Measurements from ENCODE around the gene CRYBG1. TPM values are rescaled to one million over a fixed set of nuclear protein-coding genes. Genes with fewer than 3 reads are reported as not detected.

The CRYBG1 gene
- total and polyA plus RNA-seq, 3 experiments from 2014 or later: 19.4 to 32.3 (median 32.3) TPM

GRCh38 chr6:106600329-106600728 lies 239.8 kb downstream of the CRYBG1 start:
- DNase-seq: no peak
- Mint-ChIP-seq H3K9me3 (peaks cover 0 to 4% (median 2%) of the 10 kb centered on the region in 5 donors), H3K4me3 (no peak overlapping the region), H3K4me1 (no peaks in the 10 kb centered on the region), H3K27ac (no peak overlapping the region), H3K27me3 (no peaks in the 10 kb centered on the region), H3K36me3 (peaks cover 23 to 42% (median 24%) of the 10 kb centered on the region in 3 donors)
- Histone ChIP-seq H3K27me3 (ENCODE audit: insufficient read depth, low read length, poor library complexity, severe bottlenecking) (no peaks in the 10 kb centered on the region), H3K4me3 (ENCODE audit: low read length) (no peak overlapping the region), H3K9me3 (ENCODE audit: low read length) (no peaks in the 10 kb centered on the region), H3K27ac (ENCODE audit: low read depth, low read length) (no peak overlapping the region), H3K36me3 (ENCODE audit: insufficient read depth, low read length) (no peaks in the 10 kb centered on the region), H3K4me1 (ENCODE audit: insufficient read depth, low read length) (no peaks in the 10 kb centered on the region)
- CTCF ChIA-PET: no interaction called here
- POLR2A ChIA-PET: no interaction called here

GRCh38 chr6:106608080-106608668 lies 247.7 kb downstream of the CRYBG1 start:
- ChIA-PET CTCF (interaction anchor here (1.1 to 1.7 kb wide), 2 partner anchors 10 to 13 kb away, joined by 4 read pairs; no protein-coding TSS in a partner anchor), POLR2A (no interaction called here)
- H3K4me1 ChIP-seq (ENCODE audit: insufficient read depth, low read length): no peaks in the 10 kb centered on the region
- Mint-ChIP-seq H3K36me3 (peaks cover 6 to 34% (median 18%) of the 10 kb centered on the region in 3 donors), H3K27ac (no peak overlapping the region), H3K9me3 (no peaks in the 10 kb centered on the region), H3K4me3 (no peak overlapping the region), H3K4me1 (peaks cover 2 to 9% (median 4%) of the 10 kb centered on the region in 3 donors), H3K27me3 (no peaks in the 10 kb centered on the region)
- no peaks in the 10 kb centered on the region for H3K27me3 ChIP-seq (ENCODE audit: insufficient read depth, low read length, poor library complexity, severe bottlenecking)
- no peak overlapping the region for H3K4me3 ChIP-seq (ENCODE audit: low read length)
- H3K36me3 ChIP-seq (ENCODE audit: insufficient read depth, low read length): no peaks in the 10 kb centered on the region
- no peak overlapping the region for H3K27ac ChIP-seq (ENCODE audit: low read depth, low read length)
- no peaks in the 10 kb centered on the region for H3K9me3 ChIP-seq (ENCODE audit: low read length)
- DNase-seq: peak in 2 of 5 donors; percentile 30 to 32

- no peaks in the 10 kb centered on the region for H3K36me3 ChIP-seq (ENCODE audit: insufficient read depth, low read length)
- Mint-ChIP-seq H3K4me3 (no peak overlapping the region), H3K27ac (no peak overlapping the region), H3K9me3 (no peaks in the 10 kb centered on the region), H3K27me3 (no peaks in the 10 kb centered on the region), H3K36me3 (peaks cover 0 to 32% (median 21%) of the 10 kb centered on the region in 3 donors), H3K4me1 (peaks cover 2 to 16% (median 4%) of the 10 kb centered on the region in 3 donors)
- POLR2A ChIA-PET: interaction anchor here (0.5 kb wide), 1 partner anchor 79 kb away, joined by 5 read pairs; no protein-coding TSS in a partner anchor
- no peaks in the 10 kb centered on the region for H3K4me1 ChIP-seq (ENCODE audit: insufficient read depth, low read length)
- no peak for DNase-seq
- H3K27me3 ChIP-seq (ENCODE audit: insufficient read depth, low read length, poor library complexity, severe bottlenecking): no peaks in the 10 kb centered on the region
- H3K27ac ChIP-seq (ENCODE audit: low read depth, low read length): no peak overlapping the region
- no peaks in the 10 kb centered on the region for H3K9me3 ChIP-seq (ENCODE audit: low read length)
- no peak overlapping the region for H3K4me3 ChIP-seq (ENCODE audit: low read length)
- CTCF ChIA-PET: interaction anchor here (1.1 to 1.7 kb wide), 2 partner anchors 12 to 370 kb away, joined by 3 to 4 read pairs; no protein-coding TSS in a partner anchor
These were observed 249.2 kb downstream of the CRYBG1 start for GRCh38 chr6:106609699-106610098.

- no peak overlapping the region for H3K4me3 Mint-ChIP-seq
- Histone ChIP-seq H3K9me3 (ENCODE audit: low read length) (no peaks in the 10 kb centered on the region), H3K4me3 (ENCODE audit: low read length) (no peak overlapping the region), H3K36me3 (ENCODE audit: insufficient read depth, low read length) (no peaks in the 10 kb centered on the region), H3K27ac (ENCODE audit: low read depth, low read length) (no peak overlapping the region), H3K4me1 (ENCODE audit: insufficient read depth, low read length) (no peaks in the 10 kb centered on the region), H3K27me3 (ENCODE audit: insufficient read depth, low read length, poor library complexity, severe bottlenecking) (no peaks in the 10 kb centered on the region)
- H3K36me3 Mint-ChIP-seq: peaks cover 0 to 36% (median 18%) of the 10 kb centered on the region in 3 donors
- H3K27ac Mint-ChIP-seq: no peak overlapping the region
- CTCF ChIA-PET: interaction anchor here (1.1 kb wide), 1 partner anchor 368 kb away, joined by 3 read pairs; no protein-coding TSS in a partner anchor
- no peaks in the 10 kb centered on the region for H3K9me3 Mint-ChIP-seq
- DNase-seq: no peak
- H3K4me1 Mint-ChIP-seq: peaks cover 2 to 16% (median 4%) of the 10 kb centered on the region in 3 donors
- no peaks in the 10 kb centered on the region for H3K27me3 Mint-ChIP-seq
- POLR2A ChIA-PET: no interaction called here
These were observed 250.5 kb downstream of the CRYBG1 start for GRCh38 chr6:106611030-106611429.

GRCh38 chr6:106612671-106613416 lies 252.3 kb downstream of the CRYBG1 start:
- Histone ChIP-seq H3K4me1 (ENCODE audit: insufficient read depth, low read length) (no peaks in the 10 kb centered on the region), H3K36me3 (ENCODE audit: insufficient read depth, low read length) (peaks cover 7% of the 10 kb centered on the region), H3K27me3 (ENCODE audit: insufficient read depth, low read length, poor library complexity, severe bottlenecking) (no peaks in the 10 kb centered on the region), H3K27ac (ENCODE audit: low read depth, low read length) (no peak overlapping the region), H3K4me3 (ENCODE audit: low read length) (no peak overlapping the region), H3K9me3 (ENCODE audit: low read length) (no peaks in the 10 kb centered on the region)
- POLR2A ChIA-PET: no interaction called here
- no peaks in the 10 kb centered on the region for H3K9me3 Mint-ChIP-seq
- peak overlapping the region in 1 of 8 donors; percentile 6 for H3K27ac Mint-ChIP-seq
- CTCF ChIA-PET: no interaction called here
- H3K27me3 Mint-ChIP-seq: no peaks in the 10 kb centered on the region
- peaks cover 2 to 16% (median 4%) of the 10 kb centered on the region in 3 donors for H3K4me1 Mint-ChIP-seq
- no peak overlapping the region for H3K4me3 Mint-ChIP-seq
- no peak for DNase-seq
- peaks cover 0 to 45% (median 18%) of the 10 kb centered on the region in 3 donors for H3K36me3 Mint-ChIP-seq

GRCh38 chr6:106613590-106613989 lies 253.1 kb downstream of the CRYBG1 start:
- DNase-seq: no peak
- H3K27ac Mint-ChIP-seq: peak overlapping the region in 1 of 8 donors; percentile 6
- no peaks in the 10 kb centered on the region for H3K27me3 Mint-ChIP-seq
- H3K4me1 ChIP-seq (ENCODE audit: insufficient read depth, low read length): no peaks in the 10 kb centered on the region
- peaks cover 0 to 11% (median 0%) of the 10 kb centered on the region in 3 donors for H3K4me1 Mint-ChIP-seq
- no peaks in the 10 kb centered on the region for H3K9me3 Mint-ChIP-seq
- no peak overlapping the region for H3K4me3 ChIP-seq (ENCODE audit: low read length)
- H3K27ac ChIP-seq (ENCODE audit: low read depth, low read length): no peak overlapping the region
- H3K9me3 ChIP-seq (ENCODE audit: low read length): no peaks in the 10 kb centered on the region
- H3K36me3 Mint-ChIP-seq: peaks cover 0 to 50% (median 18%) of the 10 kb centered on the region in 3 donors
- ChIA-PET CTCF (no interaction called here), POLR2A (no interaction called here)
- peaks cover 7% of the 10 kb centered on the region for H3K36me3 ChIP-seq (ENCODE audit: insufficient read depth, low read length)
- H3K4me3 Mint-ChIP-seq: no peak overlapping the region
- H3K27me3 ChIP-seq (ENCODE audit: insufficient read depth, low read length, poor library complexity, severe bottlenecking): no peaks in the 10 kb centered on the region

GRCh38 chr6:106614166-106614565 lies 253.6 kb downstream of the CRYBG1 start:
- H3K27me3 Mint-ChIP-seq: no peaks in the 10 kb centered on the region

GRCh38 chr6:106614592-106615257 lies 254.2 kb downstream of the CRYBG1 start:
- Mint-ChIP-seq H3K4me3 (no peak overlapping the region), H3K27ac (no peak overlapping the region), H3K36me3 (peaks cover 0 to 57% (median 18%) of the 10 kb centered on the region in 3 donors), H3K4me1 (peaks cover 0 to 11% (median 0%) of the 10 kb centered on the region in 3 donors), H3K9me3 (no peaks in the 10 kb centered on the region), H3K27me3 (no peaks in the 10 kb centered on the region)
- ChIA-PET POLR2A (no interaction called here), CTCF (no interaction called here)
- no peak for DNase-seq
- H3K27ac ChIP-seq (ENCODE audit: low read depth, low read length): no peak overlapping the region
- H3K9me3 ChIP-seq (ENCODE audit: low read length): no peaks in the 10 kb centered on the region
- H3K4me1 ChIP-seq (ENCODE audit: insufficient read depth, low read length): no peaks in the 10 kb centered on the region
- no peak overlapping the region for H3K4me3 ChIP-seq (ENCODE audit: low read length)
- H3K27me3 ChIP-seq (ENCODE audit: insufficient read depth, low read length, poor library complexity, severe bottlenecking): no peaks in the 10 kb centered on the region
- peaks cover 7% of the 10 kb centered on the region for H3K36me3 ChIP-seq (ENCODE audit: insufficient read depth, low read length)

More at GRCh38 chr6:106614166-106614565, 253.6 kb downstream of the CRYBG1 start:
- ChIA-PET POLR2A (no interaction called here), CTCF (no interaction called here)
- no peak overlapping the region for H3K4me3 ChIP-seq (ENCODE audit: low read length)
- H3K4me3 Mint-ChIP-seq: no peak overlapping the region
- H3K27ac Mint-ChIP-seq: no peak overlapping the region
- no peaks in the 10 kb centered on the region for H3K27me3 ChIP-seq (ENCODE audit: insufficient read depth, low read length, poor library complexity, severe bottlenecking)
- peaks cover 0 to 11% (median 0%) of the 10 kb centered on the region in 3 donors for H3K4me1 Mint-ChIP-seq
- H3K4me1 ChIP-seq (ENCODE audit: insufficient read depth, low read length): no peaks in the 10 kb centered on the region
- no peaks in the 10 kb centered on the region for H3K9me3 Mint-ChIP-seq
- peaks cover 0 to 55% (median 18%) of the 10 kb centered on the region in 3 donors for H3K36me3 Mint-ChIP-seq
- no peaks in the 10 kb centered on the region for H3K9me3 ChIP-seq (ENCODE audit: low read length)
- no peak overlapping the region for H3K27ac ChIP-seq (ENCODE audit: low read depth, low read length)
- DNase-seq: no peak
- H3K36me3 ChIP-seq (ENCODE audit: insufficient read depth, low read length): peaks cover 7% of the 10 kb centered on the region
